Endodermal cell (in vitro differentiated cells): ENCODE data around the gene CRIP1. TPM values are rescaled to one million over a fixed set of nuclear protein-coding genes. Genes with fewer than 3 reads are reported as not detected.

Source experiments
- DNase-seq: peaks from one replicate; pipeline ENCODE4 v3.0.0-alpha.2; 2017
- H3K27ac ChIP-seq: 2 replicates; pipeline ENCODE4 v1.5.1; 2013; ENCODE audit warnings: mild to moderate bottlenecking, low read depth, low read length, moderate library complexity
- H3K27me3 ChIP-seq: 2 replicates; pipeline ENCODE4 v1.6.1; 2013; ENCODE audit warnings: mild to moderate bottlenecking, low read length, moderate library complexity; ENCODE audit not compliant: insufficient read depth, control insufficient read depth, poor library complexity, severe bottlenecking
- H3K36me3 ChIP-seq: 2 replicates; pipeline ENCODE4 v1.7.0; 2013; ENCODE audit warnings: mild to moderate bottlenecking, low read length, moderate library complexity; ENCODE audit not compliant: control insufficient read depth, insufficient read depth
- H3K4me1 ChIP-seq: one replicate; pipeline ENCODE4 v1.7.0; 2013; ENCODE audit warnings: low read length; ENCODE audit not compliant: control insufficient read depth, insufficient read depth
- H3K4me3 ChIP-seq: 2 replicates; pipeline ENCODE4 v1.5.1; 2013; ENCODE audit warnings: mild to moderate bottlenecking, low read length, moderate library complexity
- H3K9ac ChIP-seq: 2 replicates; pipeline ENCODE4 v1.6.1; 2013; ENCODE audit warnings: mild to moderate bottlenecking, low read length, moderate library complexity; ENCODE audit not compliant: poor library complexity, severe bottlenecking; ENCODE audit errors: extremely low read depth
- H3K9me3 ChIP-seq: 2 replicates; pipeline ENCODE4 v1.6.1; 2013; ENCODE audit warnings: mild to moderate bottlenecking, low read length, moderate library complexity; ENCODE audit not compliant: control insufficient read depth
- H3K27ac Mint-ChIP-seq: 2 replicates; pipeline ENCODE4 v1.8.0; 2020; ENCODE audit warnings: mixed read lengths
- H3K27me3 Mint-ChIP-seq: 2 replicates; pipeline ENCODE4 v1.8.0; 2021; ENCODE audit warnings: mild to moderate bottlenecking, mixed read lengths; ENCODE audit not compliant: insufficient read depth
- H3K36me3 Mint-ChIP-seq: 2 replicates; pipeline ENCODE4 v1.8.0; 2020; ENCODE audit warnings: low read depth, mixed read lengths
- H3K4me1 Mint-ChIP-seq: 2 replicates; pipeline ENCODE4 v1.8.0; 2020; ENCODE audit warnings: mixed read lengths
- H3K4me3 Mint-ChIP-seq: 2 replicates; pipeline ENCODE4 v1.8.0; 2020; ENCODE audit warnings: mild to moderate bottlenecking, moderate library complexity, mixed read lengths
- H3K9me3 Mint-ChIP-seq: 2 replicates; pipeline ENCODE4 v1.8.0; 2020; ENCODE audit warnings: mild to moderate bottlenecking, mixed read lengths
- WGBS, 2 experiments: methylation state at CpG; one replicate each; pipeline versions ENCODE4 v1.1.5 to v1.1.7; 2013; ENCODE audit warnings: missing lambda C conversion rate in 2 of 2, mixed read lengths in 1 of 2; ENCODE audit not compliant: insufficient coverage in 1 of 2, insufficient read length in 1 of 2; 5-methylcytosine and 5-hydroxymethylcytosine counted together
- total RNA-seq, 2 donors: library from RNA; stranded (reverse); fragmentation: NEBNext Ultra II Directional in 1 of 2; extraction: Animal tissue kit (Norgen Biotek cat#: 25700) in 1 of 2; gene quantifications; 2 replicates in 1 of 2; 3 replicates in 1 of 2; pipeline ENCODE4 v1.2.1, GENCODE V29; 2021
- TF ChIP-seq, protein P1 (sequence below): fragments of 200-600 bp; sonication (generic); conservative IDR thresholded peaks from 2 replicates; pipeline ENCODE4 v1.5.0; 2021; ENCODE audit warnings: antibody characterized with exemption, mild to moderate bottlenecking

The CRIP1 gene
- total RNA-seq, 2 donors from 2014 or later: 7.0 to 47.1 TPM

DNA sequence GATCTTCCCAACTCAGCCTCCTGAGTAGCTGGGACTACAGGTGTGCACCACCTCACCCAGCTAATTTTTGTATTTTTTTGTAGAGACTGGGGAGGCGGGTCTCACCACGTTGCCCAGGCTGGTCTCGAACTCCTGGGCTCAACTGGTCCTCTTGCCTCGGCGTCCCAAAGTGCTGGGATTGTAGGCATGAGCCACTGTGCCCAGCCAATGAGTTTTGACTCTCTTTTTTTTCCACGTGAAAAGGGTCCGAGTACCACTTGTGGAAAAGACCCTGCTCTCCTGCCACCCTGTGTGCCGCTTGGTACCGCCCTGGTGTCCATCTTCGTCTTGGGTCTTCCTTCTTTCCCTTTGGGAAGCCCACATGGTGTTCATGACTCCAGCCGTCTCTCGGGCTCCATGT lies 21.9 kb downstream of the CRIP1 start:
- peaks cover 15% of the 10 kb centered on the region for H3K27me3 Mint-ChIP-seq
- Histone ChIP-seq H3K36me3 (no peaks in the 10 kb centered on the region), H3K27me3 (peaks cover 15% of the 10 kb centered on the region), H3K9ac (no peak overlapping the region), H3K27ac (no peak overlapping the region), H3K4me1 (no peaks in the 10 kb centered on the region), H3K9me3 (no peaks in the 10 kb centered on the region), H3K4me3 (no peak overlapping the region)
- no peaks in the 10 kb centered on the region for H3K36me3 Mint-ChIP-seq
- no peak for DNase-seq
- no peak overlapping the region for H3K4me3 Mint-ChIP-seq
- H3K27ac Mint-ChIP-seq: no peak overlapping the region
- TF ChIP-seq, protein P1, sequence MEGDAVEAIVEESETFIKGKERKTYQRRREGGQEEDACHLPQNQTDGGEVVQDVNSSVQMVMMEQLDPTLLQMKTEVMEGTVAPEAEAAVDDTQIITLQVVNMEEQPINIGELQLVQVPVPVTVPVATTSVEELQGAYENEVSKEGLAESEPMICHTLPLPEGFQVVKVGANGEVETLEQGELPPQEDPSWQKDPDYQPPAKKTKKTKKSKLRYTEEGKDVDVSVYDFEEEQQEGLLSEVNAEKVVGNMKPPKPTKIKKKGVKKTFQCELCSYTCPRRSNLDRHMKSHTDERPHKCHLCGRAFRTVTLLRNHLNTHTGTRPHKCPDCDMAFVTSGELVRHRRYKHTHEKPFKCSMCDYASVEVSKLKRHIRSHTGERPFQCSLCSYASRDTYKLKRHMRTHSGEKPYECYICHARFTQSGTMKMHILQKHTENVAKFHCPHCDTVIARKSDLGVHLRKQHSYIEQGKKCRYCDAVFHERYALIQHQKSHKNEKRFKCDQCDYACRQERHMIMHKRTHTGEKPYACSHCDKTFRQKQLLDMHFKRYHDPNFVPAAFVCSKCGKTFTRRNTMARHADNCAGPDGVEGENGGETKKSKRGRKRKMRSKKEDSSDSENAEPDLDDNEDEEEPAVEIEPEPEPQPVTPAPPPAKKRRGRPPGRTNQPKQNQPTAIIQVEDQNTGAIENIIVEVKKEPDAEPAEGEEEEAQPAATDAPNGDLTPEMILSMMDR: no peak
- H3K4me1 Mint-ChIP-seq: no peaks in the 10 kb centered on the region
- H3K9me3 Mint-ChIP-seq: peaks cover 6% of the 10 kb centered on the region
- 83% methylated on average over 11 to 12 of the region's 12 CpGs for WGBS, 2 experiments

DNA sequence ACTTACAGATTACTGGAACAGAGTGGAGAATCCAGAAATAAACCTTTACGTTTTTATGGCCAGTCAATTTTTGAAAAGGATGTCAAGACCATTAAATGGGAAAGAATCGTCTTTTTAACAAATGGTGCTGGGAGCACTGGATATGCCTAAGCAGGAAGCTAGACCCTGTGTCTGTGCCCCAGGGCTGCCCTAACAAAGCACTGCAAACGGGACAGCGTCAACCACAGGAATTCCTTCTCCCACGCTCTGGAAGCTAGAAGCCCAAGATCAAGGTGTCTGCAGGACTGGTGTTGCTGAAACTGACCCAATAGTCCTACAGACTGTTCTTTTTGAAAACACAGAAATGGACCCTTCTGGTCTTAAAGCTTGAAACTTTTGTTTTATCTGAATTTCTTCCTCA lies 30.4 kb downstream of the CRIP1 start:
- Histone ChIP-seq H3K27ac (no peak overlapping the region), H3K36me3 (no peaks in the 10 kb centered on the region), H3K9me3 (no peaks in the 10 kb centered on the region), H3K4me3 (no peak overlapping the region), H3K4me1 (no peaks in the 10 kb centered on the region), H3K9ac (no peak overlapping the region), H3K27me3 (peaks cover 10% of the 10 kb centered on the region)
- Mint-ChIP-seq H3K27me3 (peaks cover 20% of the 10 kb centered on the region), H3K4me3 (no peak overlapping the region), H3K4me1 (no peaks in the 10 kb centered on the region), H3K9me3 (peaks cover 32% of the 10 kb centered on the region), H3K36me3 (no peaks in the 10 kb centered on the region), H3K27ac (no peak overlapping the region)
- 57 to 63% methylated on average over 5 of the region's 5 CpGs for WGBS, 2 experiments
- DNase-seq: no peak
- TF ChIP-seq, protein P1: no peak

GRCh38 chr14:105519946-105520698 lies 33.4 kb downstream of the CRIP1 start:
- peaks cover 37% of the 10 kb centered on the region for H3K27me3 Mint-ChIP-seq
- no peak overlapping the region for H3K27ac ChIP-seq
- H3K4me1 Mint-ChIP-seq: no peaks in the 10 kb centered on the region
- no peaks in the 10 kb centered on the region for H3K9me3 ChIP-seq
- 69 to 74% methylated on average over 14 of the region's 14 CpGs for WGBS, 2 experiments
- no peak overlapping the region for H3K9ac ChIP-seq
- no peaks in the 10 kb centered on the region for H3K36me3 ChIP-seq
- no peak overlapping the region for H3K27ac Mint-ChIP-seq
- TF ChIP-seq, protein P1: no peak
- peaks cover 28% of the 10 kb centered on the region for H3K27me3 ChIP-seq
- H3K4me1 ChIP-seq: no peaks in the 10 kb centered on the region
- no peak overlapping the region for H3K4me3 Mint-ChIP-seq
- peaks cover 32% of the 10 kb centered on the region for H3K9me3 Mint-ChIP-seq
- no peak for DNase-seq
- no peaks in the 10 kb centered on the region for H3K36me3 Mint-ChIP-seq
- H3K4me3 ChIP-seq: no peak overlapping the region
